ENCODE data around the gene AHNAK2.

DNA sequence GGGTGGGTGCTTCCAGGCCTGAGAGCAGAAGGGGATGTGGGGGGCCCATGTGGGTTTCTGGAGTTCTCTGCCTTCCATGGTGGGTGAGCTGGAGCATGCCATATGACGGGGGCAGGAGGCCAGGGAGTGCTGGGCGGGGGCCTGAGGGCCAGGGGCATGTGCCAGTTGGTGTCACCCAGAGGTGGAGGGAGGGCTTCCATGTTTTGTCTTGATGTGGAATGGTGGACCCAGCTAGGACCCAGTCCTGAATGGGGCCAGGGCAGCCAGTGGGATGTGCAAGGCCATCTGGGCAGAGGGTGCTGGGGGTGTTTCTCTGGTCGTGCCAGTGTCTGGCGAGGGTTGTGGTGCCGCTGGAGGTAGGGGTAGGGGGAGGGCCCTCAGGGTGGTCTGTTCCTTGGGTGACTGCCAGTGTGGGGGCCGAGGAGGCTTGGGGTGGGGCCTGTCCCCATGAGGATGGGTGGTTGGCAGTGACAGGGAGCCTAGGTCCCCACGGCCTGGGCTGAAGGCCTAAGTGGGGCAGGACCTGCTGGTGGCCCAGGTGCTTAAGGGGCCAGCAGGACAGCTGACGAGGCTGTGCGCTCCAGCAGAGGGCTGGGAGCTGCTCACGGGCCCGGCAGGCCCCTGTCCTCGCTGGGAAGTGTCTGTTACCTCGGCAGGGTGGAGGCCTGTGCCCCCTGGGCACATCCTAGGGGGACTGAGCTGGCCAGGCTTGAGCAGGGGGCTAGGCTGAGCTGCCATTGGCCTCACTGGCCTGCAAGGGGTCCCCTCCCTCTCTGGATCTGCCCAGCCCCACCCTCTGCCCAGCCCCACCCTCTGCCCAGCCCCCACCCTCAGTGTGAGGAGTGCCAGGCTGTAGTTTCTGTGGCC is 86.3 kb downstream of the AHNAK2 start:
- no peak for TF ChIP-seq POLR2A (IDR thresholded peaks at IDR 0.05)
- TF ChIP-seq CTCF (IDR thresholded peaks at IDR 0.05) = no peak

Data from ovary (tissue), 3 donors.